Psoas muscle (tissue), 8 donors: ENCODE results near the gene RNF125. TPM values are rescaled to one million over a fixed set of nuclear protein-coding genes. Genes with fewer than 3 reads are reported as not detected.

Source experiments
- ATAC-seq, 4 donors: fragments of 200-7000 bp; cut with Tn5 transposase; one replicate each; pipeline ENCODE4 v1.9.1; 2020; ENCODE audit warnings: moderate library complexity in 3 of 4, mild to moderate bottlenecking in 2 of 4
- DNase-seq, 2 donors: peaks; one replicate each; pipeline ENCODE4 v3.0.0-alpha.2; 2020
- H3K27ac ChIP-seq: fragments of 200-600 bp; one replicate; pipeline ENCODE4 v1.8.0; 2022
- H3K27me3 ChIP-seq, 3 donors: fragments of 200-600 bp in 1 of 3; one replicate each; pipeline versions ENCODE4 v1.6.1 to v1.8.0; 2013 to 2022; ENCODE audit warnings: low read length in 2 of 3, mild to moderate bottlenecking in 2 of 3, moderate library complexity in 1 of 3; ENCODE audit not compliant: insufficient read depth in 3 of 3
- H3K36me3 ChIP-seq, 2 donors: fragments of 200-600 bp in 1 of 2; one replicate each; pipeline versions ENCODE4 v1.6.1 to v1.8.0; 2013 to 2022; ENCODE audit warnings: low read depth in 1 of 2, mild to moderate bottlenecking in 1 of 2, moderate library complexity in 1 of 2; ENCODE audit not compliant: insufficient read depth in 1 of 2
- H3K4me1 ChIP-seq: fragments of 200-600 bp; one replicate; pipeline ENCODE4 v1.8.0; 2022
- H3K4me3 ChIP-seq: fragments of 200-600 bp; one replicate; pipeline ENCODE4 v1.8.0; 2022; ENCODE audit warnings: mild to moderate bottlenecking
- H3K9me3 ChIP-seq: fragments of 200-600 bp; one replicate; pipeline ENCODE4 v1.8.0; 2022
- CTCF ChIP-seq: fragments of 200-600 bp; IDR thresholded peaks from one replicate; pipeline ENCODE4 v1.8.0; 2022; ENCODE audit warnings: antibody characterized with exemption
- WGBS, 3 donors: extraction: QIAGEN DNeasy Blood & Tissue Kit; methylation state at CpG; one replicate each; pipeline versions ENCODE4 v1.1.6 to v1.1.7; 2013; 5-methylcytosine and 5-hydroxymethylcytosine counted together
- intact Hi-C, 2 donors: fragments of 100-400 bp; cut with DNase I; formaldehyde crosslinking; loops; one replicate each; pipeline versions ENCODE4 v1.11.0 to v1.14.2; 2022
- polyA plus RNA-seq, 3 donors: library from polyadenylated mRNA; stranded (reverse); fragments of 200-250 nt; gene quantifications; one replicate each; pipeline ENCODE4 v1.2.3, GENCODE V29; 2013
- total RNA-seq, 4 donors: library from RNA; stranded (reverse); fragmentation: NEBNext Ultra II Directional in 2 of 4; extraction: Animal tissue kit (Norgen Biotek cat#: 25700) in 2 of 4; gene quantifications; one replicate each; pipeline versions ENCODE4 v1.2.1 to v1.2.4, GENCODE V29; 2021 to 2023
- donor health status: healthy with polysubstance abuse.
- donor health status: DM: no; HTN: no; CAD: no; lungs with moderate emphysema.
- donor health status: Bipolar disorder and iron deficiency.
- donor health status: healthy.
- donor health status: DM: yes; HTN: yes; CAD: no.
- donor health status: DM: no; HTN: no; CAD: no.
- donor health status: DM: no; HTN: no; CAD: no.
- donor health status: DM: yes; HTN: yes; CAD: no.

Gene RNF125
- total and polyA plus RNA-seq, 7 donors = 1.2 to 4.2 (median 1.8) TPM

- ATAC-seq = no peak
- Histone ChIP-seq H3K27me3 (no peaks in the 10 kb centered on the region), H3K36me3 (peaks cover 6 to 71% of the 10 kb centered on the region in 2 donors), H3K27ac (no peak overlapping the region), H3K4me3 (no peak overlapping the region), H3K4me1 (no peaks in the 10 kb centered on the region), H3K9me3 (no peaks in the 10 kb centered on the region)
- no peak for TF ChIP-seq CTCF
- WGBS, 3 donors = 96 to 100% (median 96%) methylated on average over 5 of the region's 5 CpGs
- intact Hi-C loops = no loop called here
- no peak for DNase-seq
Observed at GRCh38 chr18:32122039-32122438, 103.4 kb downstream of the RNF125 start.

Other genes with a start within 250 kb of the RNF125 start
- gene TRAPPC8, start 75.7 kb upstream of the RNF125 start, total RNA-seq = 10 to 100 TPM; 29.7 to 36.8 (median 34.5) TPM
- gene TRAPPC8, start 75.7 kb upstream of the RNF125 start, polyA plus RNA-seq = 10 to 100 TPM; 17.1 to 30.5 (median 19.8) TPM
- 10 to 100 TPM in 1 of 4 donors, 1 to 10 TPM in 3; 6.4 to 10.1 (median 8.2) TPM for gene RNF138, start 73.0 kb downstream of the RNF125 start, total RNA-seq
- 1 to 10 TPM; 3.6 to 7.5 (median 4.4) TPM for gene RNF138, start 73.0 kb downstream of the RNF125 start, polyA plus RNA-seq
- gene MEP1B, start 171.2 kb downstream of the RNF125 start, total RNA-seq = under 1 TPM in 1 of 4 donors, not detected in 3; 0.38 TPM
- under 1 TPM in 1 of 3 donors, not detected in 2; 0.16 TPM for gene MEP1B, start 171.2 kb downstream of the RNF125 start, polyA plus RNA-seq